ENCODE measurements around the gene KCNE5. TPM values are rescaled to one million over a fixed set of nuclear protein-coding genes. Genes with fewer than 3 reads are reported as not detected.
"Not testable (repeated sequence)": the region's sequence is repeated elsewhere in the genome, so short reads cannot be mapped to it uniquely, and the experiment has no call there.

The KCNE5 gene
- total and polyA plus RNA-seq, 5 donors, result 0.26 to 1.0 (median 0.40) TPM

- intact Hi-C loops (cut with DNase I); H3K27ac ChIP-seq (ENCODE audit: low read length); H3K27me3 ChIP-seq (ENCODE audit: control insufficient read depth, insufficient read depth); ATAC-seq; H3K9me3 ChIP-seq (ENCODE audit: control insufficient read depth, low read length); DNase-seq; H3K4me1 ChIP-seq (ENCODE audit: control insufficient read depth, insufficient read depth, low read length); H3K4me3 ChIP-seq (ENCODE audit: low read length): not testable (repeated sequence)
- WGBS, result 95% methylated on average over 19 of the region's 19 CpGs
Observed at GRCh38 chrX:109644671-109645070, 19.7 kb upstream of the KCNE5 start.

DNA sequence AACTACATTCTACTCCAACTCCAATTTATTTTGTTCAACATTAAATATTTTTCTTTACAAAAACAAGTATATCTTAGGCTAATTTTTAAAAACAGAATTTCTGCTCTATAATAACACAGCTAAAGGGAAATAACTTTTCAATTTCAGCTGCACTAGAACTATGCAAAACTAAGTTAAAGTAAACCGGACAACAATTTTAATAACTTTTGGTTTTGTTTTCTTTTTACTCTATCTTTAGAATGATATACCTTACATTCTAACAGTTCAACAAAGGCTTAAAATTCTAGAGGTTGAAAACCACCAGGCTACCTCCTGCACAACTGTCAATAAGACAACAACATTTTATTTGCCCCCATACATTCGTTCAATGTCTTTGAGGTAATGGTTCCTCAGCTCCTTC is 18.7 kb upstream of the KCNE5 start:
- H3K4me3 ChIP-seq (ENCODE audit: low read length), result no peak overlapping the region
- WGBS, result 91% methylated on average over 2 of the region's 2 CpGs
- intact Hi-C loops (cut with DNase I), result no loop called here
- no peaks in the 10 kb centered on the region for H3K27me3 ChIP-seq (ENCODE audit: control insufficient read depth, insufficient read depth)
- no peaks in the 10 kb centered on the region for H3K9me3 ChIP-seq (ENCODE audit: control insufficient read depth, low read length)
- no peaks in the 10 kb centered on the region for H3K4me1 ChIP-seq (ENCODE audit: control insufficient read depth, insufficient read depth, low read length)
- DNase-seq (no peak), ATAC-seq (no peak)
- no peak overlapping the region for H3K27ac ChIP-seq (ENCODE audit: low read length)

DNA sequence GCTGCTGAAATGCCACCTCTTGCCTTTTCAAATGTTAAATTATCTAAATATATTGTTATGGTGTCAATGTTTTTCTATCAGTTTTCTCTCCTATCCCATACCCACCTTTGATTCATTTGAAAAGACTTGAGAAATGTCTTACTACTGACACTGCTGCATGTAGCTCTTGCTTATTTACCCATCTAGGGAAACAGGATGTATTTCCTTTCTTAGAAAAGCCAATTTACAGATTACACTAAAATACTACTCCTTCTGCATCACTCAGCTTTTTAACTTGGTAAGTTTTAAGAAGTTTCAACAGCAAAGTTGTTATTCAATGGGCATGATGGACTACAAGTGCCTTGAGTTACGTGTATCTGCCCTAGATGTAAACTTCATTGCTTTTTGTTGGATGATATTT is 13.2 kb upstream of the KCNE5 start:
- Histone ChIP-seq H3K27ac (ENCODE audit: low read length) (no peak overlapping the region), H3K4me3 (ENCODE audit: low read length) (no peak overlapping the region), H3K27me3 (ENCODE audit: control insufficient read depth, insufficient read depth) (no peaks in the 10 kb centered on the region), H3K9me3 (ENCODE audit: control insufficient read depth, low read length) (no peaks in the 10 kb centered on the region), H3K4me1 (ENCODE audit: control insufficient read depth, insufficient read depth, low read length) (no peaks in the 10 kb centered on the region)
- intact Hi-C loops (cut with DNase I), result loop anchor here in 1 of 4 donors (10.0 kb wide), 1 partner anchor 153 kb away; the partner anchor contains the start of gene GUCY2F
- DNase-seq (no peak), ATAC-seq (no peak)
- 100% methylated on average over 1 of the region's 1 CpG for WGBS

DNA sequence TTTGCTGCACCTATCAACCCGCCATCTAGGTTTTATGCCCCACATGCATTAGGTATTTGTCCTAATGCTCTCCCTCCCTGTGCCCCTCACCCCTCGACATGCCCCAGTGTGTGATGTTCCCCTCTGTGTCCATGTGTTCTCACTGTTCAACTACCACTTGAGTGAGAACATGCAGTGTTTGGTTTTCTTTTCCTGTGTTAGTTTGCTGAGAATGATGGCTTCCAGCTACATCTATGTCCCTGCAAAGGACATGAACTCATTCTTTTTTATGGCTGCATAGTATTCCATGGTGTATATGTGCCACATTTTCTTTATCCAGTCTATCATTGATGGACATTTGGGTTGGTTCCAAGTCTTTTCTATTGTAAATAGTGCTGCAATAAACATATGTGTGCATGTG is 12.5 kb upstream of the KCNE5 start:
- intact Hi-C loops (cut with DNase I), result loop anchor here in 1 of 4 donors (10.0 kb wide), 1 partner anchor 153 kb away; the partner anchor contains the start of gene GUCY2F
- not testable (repeated sequence) for H3K4me3 ChIP-seq (ENCODE audit: low read length); H3K27ac ChIP-seq (ENCODE audit: low read length); H3K9me3 ChIP-seq (ENCODE audit: control insufficient read depth, low read length); H3K27me3 ChIP-seq (ENCODE audit: control insufficient read depth, insufficient read depth); DNase-seq; ATAC-seq; H3K4me1 ChIP-seq (ENCODE audit: control insufficient read depth, insufficient read depth, low read length)
- 98% methylated on average over 2 of the region's 2 CpGs for WGBS

GRCh38 chrX:109635146-109635545 is 10.2 kb upstream of the KCNE5 start:
- DNase-seq (no peak), ATAC-seq (no peak)
- Histone ChIP-seq H3K4me1 (ENCODE audit: control insufficient read depth, insufficient read depth, low read length) (no peaks in the 10 kb centered on the region), H3K27ac (ENCODE audit: low read length) (no peak overlapping the region), H3K27me3 (ENCODE audit: control insufficient read depth, insufficient read depth) (no peaks in the 10 kb centered on the region), H3K4me3 (ENCODE audit: low read length) (no peak overlapping the region), H3K9me3 (ENCODE audit: control insufficient read depth, low read length) (no peaks in the 10 kb centered on the region)
- 22% methylated on average over 3 of the region's 3 CpGs for WGBS
- intact Hi-C loops (cut with DNase I), result loop anchor here in 1 of 4 donors (10.0 kb wide), 1 partner anchor 150 kb away; the partner anchor contains the start of gene GUCY2F

DNA sequence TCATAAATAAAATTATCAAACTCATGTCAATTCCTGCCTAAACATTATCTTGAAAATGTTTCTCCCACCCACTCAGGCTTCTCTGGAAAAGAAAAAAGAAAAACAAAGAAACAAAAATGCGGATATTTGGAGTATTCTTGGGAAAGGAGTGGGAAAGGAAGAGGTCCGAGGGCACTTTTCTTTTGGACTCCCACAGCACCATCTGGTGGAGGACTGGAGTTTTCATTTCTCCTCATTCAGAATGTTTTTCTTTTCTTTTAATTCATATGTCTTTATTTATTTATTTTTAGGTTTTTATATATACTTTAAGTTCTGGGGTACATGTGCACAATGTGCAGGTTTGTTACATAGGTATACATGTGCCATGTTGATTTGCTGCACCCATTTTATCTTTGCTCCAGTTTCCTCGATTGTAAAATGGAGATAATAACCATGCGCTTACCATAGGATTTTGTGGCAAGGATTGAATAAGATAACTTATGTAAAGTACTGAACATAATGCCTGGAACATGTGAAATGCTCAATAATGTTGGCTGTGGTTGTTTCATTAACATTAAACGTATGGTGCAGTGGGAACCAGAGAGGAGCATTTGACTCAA is 8.0 kb upstream of the KCNE5 start:
- WGBS, result 47% methylated on average over 5 of the region's 5 CpGs
- ATAC-seq, result no peak
- H3K4me3 ChIP-seq (ENCODE audit: low read length), result no peak overlapping the region
- H3K9me3 ChIP-seq (ENCODE audit: control insufficient read depth, low read length), result no peaks in the 10 kb centered on the region
- no peaks in the 10 kb centered on the region for H3K27me3 ChIP-seq (ENCODE audit: control insufficient read depth, insufficient read depth)
- DNase-seq, result no peak
- intact Hi-C loops (cut with DNase I), result loop anchor here in 2 of 4 donors (5.0 to 10.0 kb wide), 2 partner anchors 146 to 148 kb away; partner anchors contain the start of gene GUCY2F (in 1 of the 2)
- H3K27ac ChIP-seq (ENCODE audit: low read length), result no peak overlapping the region
- H3K4me1 ChIP-seq (ENCODE audit: control insufficient read depth, insufficient read depth, low read length), result no peaks in the 10 kb centered on the region

DNA sequence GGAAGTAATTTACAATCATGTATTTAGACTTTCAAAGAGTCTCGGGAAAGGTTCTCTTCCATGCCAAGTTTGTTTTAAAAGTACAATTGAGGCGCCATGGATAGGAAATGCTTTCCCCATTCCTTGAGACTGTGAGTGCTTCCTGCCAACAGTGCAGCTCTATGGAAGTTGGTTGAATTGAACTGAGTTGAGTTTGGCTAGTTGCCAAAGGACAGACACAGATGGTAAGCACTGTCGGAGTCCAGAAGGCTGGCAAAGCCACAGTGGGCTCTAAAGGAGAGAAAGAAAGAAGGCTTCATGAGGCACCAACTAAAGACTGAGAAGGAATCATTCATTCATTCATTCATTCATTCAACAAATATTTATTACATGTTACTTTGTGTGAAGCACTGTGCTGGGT is 4.3 kb upstream of the KCNE5 start:
- DNase-seq, result no peak
- no peak for ATAC-seq
- intact Hi-C loops (cut with DNase I), result no loop called here
- WGBS, result 48% methylated on average over 3 of the region's 3 CpGs
- no peak overlapping the region for H3K4me3 ChIP-seq (ENCODE audit: low read length)
- no peaks in the 10 kb centered on the region for H3K4me1 ChIP-seq (ENCODE audit: control insufficient read depth, insufficient read depth, low read length)
- no peaks in the 10 kb centered on the region for H3K9me3 ChIP-seq (ENCODE audit: control insufficient read depth, low read length)
- H3K27ac ChIP-seq (ENCODE audit: low read length), result no peak overlapping the region
- no peaks in the 10 kb centered on the region for H3K27me3 ChIP-seq (ENCODE audit: control insufficient read depth, insufficient read depth)

GRCh38 chrX:109626637-109627036 is 1.7 kb upstream of the KCNE5 start:
- no peak for DNase-seq
- ATAC-seq, result no peak
- Histone ChIP-seq H3K4me3 (ENCODE audit: low read length) (no peak overlapping the region), H3K27me3 (ENCODE audit: control insufficient read depth, insufficient read depth) (no peaks in the 10 kb centered on the region), H3K27ac (ENCODE audit: low read length) (no peak overlapping the region), H3K9me3 (ENCODE audit: control insufficient read depth, low read length) (no peaks in the 10 kb centered on the region), H3K4me1 (ENCODE audit: control insufficient read depth, insufficient read depth, low read length) (no peaks in the 10 kb centered on the region)
- intact Hi-C loops (cut with DNase I), result loop anchor here in 1 of 4 donors (2.0 kb wide), 1 partner anchor 140 kb away; no protein-coding TSS in a partner anchor
- WGBS, result 90% methylated on average over 4 of the region's 4 CpGs

GRCh38 chrX:109623997-109624396 is 975 bp downstream of the KCNE5 start:
- Histone ChIP-seq H3K4me1 (ENCODE audit: control insufficient read depth, insufficient read depth, low read length) (no peaks in the 10 kb centered on the region), H3K27me3 (ENCODE audit: control insufficient read depth, insufficient read depth) (no peaks in the 10 kb centered on the region), H3K4me3 (ENCODE audit: low read length) (no peak overlapping the region), H3K9me3 (ENCODE audit: control insufficient read depth, low read length) (no peaks in the 10 kb centered on the region), H3K27ac (ENCODE audit: low read length) (no peak overlapping the region)
- WGBS, result 57% methylated on average over 8 of the region's 8 CpGs
- intact Hi-C loops (cut with DNase I), result no loop called here
- DNase-seq (peak in 2 of 3 donors; percentile 39 to 52), ATAC-seq (no peak)

DNA sequence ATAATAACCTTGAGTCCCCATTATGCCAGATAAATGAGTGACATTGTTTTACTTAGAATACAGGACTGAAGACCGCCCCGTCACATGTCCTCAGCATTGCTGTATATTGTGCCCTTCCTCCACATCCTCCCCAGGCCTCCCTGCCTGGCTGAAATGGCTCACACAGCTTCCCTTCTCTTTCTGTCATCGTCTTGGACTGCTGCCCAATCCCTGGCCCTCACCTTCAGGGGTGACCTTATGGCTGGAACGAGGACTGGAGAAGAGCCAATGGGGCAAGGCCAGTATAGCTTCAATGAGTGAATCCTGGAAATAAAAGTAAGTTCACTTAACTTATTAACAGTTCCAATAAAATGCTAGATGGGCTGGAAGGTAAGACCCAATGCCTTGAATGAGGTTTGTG is 2.7 kb downstream of the KCNE5 start:
- no peaks in the 10 kb centered on the region for H3K27me3 ChIP-seq (ENCODE audit: control insufficient read depth, insufficient read depth)
- intact Hi-C loops (cut with DNase I), result no loop called here
- DNase-seq, result no peak

DNA sequence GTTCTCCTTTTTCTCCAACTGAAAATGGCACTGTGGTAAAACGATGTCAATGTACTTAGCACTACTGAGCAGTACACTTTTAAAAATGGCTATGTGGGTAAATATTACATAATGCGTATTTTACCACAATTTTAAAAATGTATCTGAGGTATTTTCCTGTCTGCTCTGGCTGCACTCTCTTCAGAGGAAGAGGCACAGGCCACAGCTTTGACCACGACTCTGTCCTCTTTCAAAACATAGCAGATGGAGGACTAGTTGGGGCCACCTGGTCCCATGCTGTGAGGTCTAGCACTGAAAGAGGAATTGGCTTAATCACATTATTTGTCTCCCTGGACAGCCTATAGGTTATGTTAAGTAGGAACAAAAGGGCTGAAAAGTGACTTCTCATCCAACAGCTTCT is 5.2 kb downstream of the KCNE5 start:
- DNase-seq (no peak), ATAC-seq (no peak)
- WGBS, result 74% methylated on average over 3 of the region's 3 CpGs
- H3K4me1 ChIP-seq (ENCODE audit: control insufficient read depth, insufficient read depth, low read length), result no peaks in the 10 kb centered on the region
- no peak overlapping the region for H3K4me3 ChIP-seq (ENCODE audit: low read length)
- no peak overlapping the region for H3K27ac ChIP-seq (ENCODE audit: low read length)
- no peaks in the 10 kb centered on the region for H3K9me3 ChIP-seq (ENCODE audit: control insufficient read depth, low read length)
- intact Hi-C loops (cut with DNase I), result no loop called here
- no peaks in the 10 kb centered on the region for H3K27me3 ChIP-seq (ENCODE audit: control insufficient read depth, insufficient read depth)

More for the DNA sequence above, 2.7 kb downstream of the KCNE5 start:
- no peaks in the 10 kb centered on the region for H3K4me1 ChIP-seq (ENCODE audit: control insufficient read depth, insufficient read depth, low read length)
- whole genome bisulfite sequencing, result 67% methylated on average over 4 of the region's 4 CpGs
- H3K27ac ChIP-seq (ENCODE audit: low read length), result no peak overlapping the region
- no peak overlapping the region for H3K4me3 ChIP-seq (ENCODE audit: low read length)
- H3K9me3 ChIP-seq (ENCODE audit: control insufficient read depth, low read length), result no peaks in the 10 kb centered on the region
- no peak for ATAC-seq

Data from right cardiac atrium (tissue), 5 donors.